HepG2 (cell line): Measurements from ENCODE around the gene PPM1H. TPM values are rescaled to one million over a fixed set of nuclear protein-coding genes. Genes with fewer than 3 reads are reported as not detected.

Experiments
- ATAC-seq: fragments of 200-7000 bp; cut with Tn5 transposase; 3 replicates; pipeline ENCODE4 v1.9.1; 2020; ENCODE audit warnings: mild to moderate bottlenecking, moderate library complexity
- BruUV-seq: library from RNA; stranded (reverse); fragments of 400-500 nt; replicated peaks from 2 replicates; lab custom pipeline; 2021; lab: Mats Ljungman, UMichigan
- CTCF ChIA-PET: fragments of 300-600 bp; formaldehyde crosslinking; extraction: SDS; loops from one replicate; lab custom pipeline; 2021; ENCODE audit warnings: low total read pairs, inconsistent platforms, low intra/inter-chr PET ratio; lab: Yijun Ruan, JAX
- POLR2A ChIA-PET: fragments of 350-600 bp; sonication (Branson Sonifier 250); formaldehyde crosslinking; loops from one replicate; lab custom pipeline; 2020; ENCODE audit warnings: antibody characterized with exemption, inconsistent platforms; lab: Yijun Ruan, JAX
- DNase-seq: peaks from one replicate; pipeline ENCODE4 v3.0.0-alpha.2; 2015; ENCODE audit warnings: low spot score
- FAIRE-seq: peaks from 3 replicates; lab custom pipeline; 2011; peaks lifted over from hg19 to GRCh38; lab: Jason Lieb, UNC
- H2AFZ ChIP-seq: one replicate; pipeline ENCODE4 v1.6.1; 2011; ENCODE audit warnings: low read length, inconsistent platforms
- H3K27ac ChIP-seq: fragments of 300-600 bp; 3 replicates; pipeline ENCODE4 v1.8.0; 2011; ENCODE audit warnings: mixed run types, mild to moderate bottlenecking, mixed read lengths, low read length, inconsistent platforms; ENCODE audit not compliant: insufficient read depth; ENCODE audit errors: extremely low read length
- H3K27me3 ChIP-seq, 2 experiments: fragments of 200-600 bp in 1 of 2; 2 replicates in 1 of 2; 3 replicates in 1 of 2; pipeline versions ENCODE4 v1.6.0 to v1.8.0; 2011; ENCODE audit warnings: low read length in 2 of 2, mild to moderate bottlenecking in 2 of 2, moderate library complexity in 2 of 2, inconsistent platforms in 1 of 2; ENCODE audit not compliant: insufficient read depth in 2 of 2, control insufficient read depth in 1 of 2
- H3K36me3 ChIP-seq, 2 experiments: fragments of 200-600 bp in 1 of 2; replicated peaks in 1 of 2; 2 replicates in 1 of 2; 3 replicates in 1 of 2; pipeline versions ENCODE4 v1.5.1 to v1.8.0; 2011; ENCODE audit warnings: low read length in 2 of 2, inconsistent platforms in 1 of 2; ENCODE audit not compliant: insufficient read depth in 2 of 2, control insufficient read depth in 1 of 2
- H3K4me1 ChIP-seq: 2 replicates; pipeline ENCODE4 v1.5.1; 2012; ENCODE audit warnings: low read length, inconsistent platforms; ENCODE audit not compliant: insufficient read depth
- H3K4me2 ChIP-seq: 2 replicates; pipeline ENCODE4 v1.6.0; 2011; ENCODE audit warnings: low read depth, low read length, inconsistent platforms
- H3K4me3 ChIP-seq, 3 experiments: fragments of 200-600 bp in 1 of 3; sonication (generic), shearing (Covaris generic) in 1 of 3; replicated peaks in 1 of 3; 2 replicates each; pipeline ENCODE4 v1.5.1; 2011 to 2016; ENCODE audit warnings: low read length in 3 of 3, inconsistent platforms in 2 of 3, low read depth in 2 of 3, mild to moderate bottlenecking in 2 of 3, control low read depth in 1 of 3, mixed read lengths in 1 of 3; ENCODE audit not compliant: insufficient read depth in 1 of 3
- H3K79me2 ChIP-seq: one replicate; pipeline ENCODE4 v1.6.1; 2011; ENCODE audit warnings: low read length, inconsistent platforms; ENCODE audit not compliant: insufficient read depth
- H3K9ac ChIP-seq: 2 replicates; pipeline ENCODE4 v1.6.0; 2011; ENCODE audit warnings: mild to moderate bottlenecking, low read depth, low read length, inconsistent platforms; ENCODE audit not compliant: insufficient read depth
- H3K9me3 ChIP-seq: 2 replicates; pipeline ENCODE4 v1.5.1; 2012; ENCODE audit warnings: mild to moderate bottlenecking, low read length
- H4K20me1 ChIP-seq: 2 replicates; pipeline ENCODE4 v1.6.0; 2011; ENCODE audit warnings: inconsistent platforms, mild to moderate bottlenecking, low read length, moderate library complexity; ENCODE audit not compliant: insufficient read depth
- HHEX ChIP-seq: IDR thresholded peaks from 2 replicates; pipeline ENCODE4 v1.6.1; 2016; ENCODE audit warnings: control low read depth
- HNF4G ChIP-seq, 2 experiments: sonication (generic) in 1 of 2; formaldehyde crosslinking in 1 of 2; IDR thresholded peaks; 2 replicates each; pipeline versions ENCODE4 v1.4.0 to v1.6.1; 2011 to 2020; ENCODE audit warnings: borderline replicate concordance in 2 of 2, low read depth in 2 of 2, mild to moderate bottlenecking in 2 of 2, low read length in 1 of 2, missing genetic modification reagents in 1 of 2, moderate library complexity in 1 of 2
- HNRNPUL1 ChIP-seq: fragments of 200-400 bp; formaldehyde crosslinking; IDR thresholded peaks from 2 replicates; pipeline ENCODE4 v1.6.1; 2017; ENCODE audit warnings: low read depth, mild to moderate bottlenecking, low read length, moderate library complexity
- NFKBIZ ChIP-seq: IDR thresholded peaks from 2 replicates; pipeline ENCODE4 v1.6.1; 2018; ENCODE audit warnings: missing genetic modification reagents, missing compliant biosample characterization
- POLR2G ChIP-seq: fragments of 200-400 bp; formaldehyde crosslinking; IDR thresholded peaks from 2 replicates; pipeline ENCODE4 v1.6.1; 2018; ENCODE audit warnings: mild to moderate bottlenecking, low read depth, low read length, moderate library complexity
- SMC3 ChIP-seq: IDR thresholded peaks from 2 replicates; pipeline ENCODE4 v1.6.1; 2011; ENCODE audit warnings: low read length, improper control_type of control experiment
- SNRNP70 ChIP-seq: fragments of 200-400 bp; formaldehyde crosslinking; IDR thresholded peaks from 2 replicates; pipeline ENCODE4 v1.6.1; 2017; ENCODE audit warnings: mild to moderate bottlenecking, low read depth, low read length, moderate library complexity
- TBX3 ChIP-seq: fragments of 450-650 bp; IDR thresholded peaks from 2 replicates; pipeline ENCODE4 v1.6.1; 2017; ENCODE audit warnings: antibody characterized with exemption, mild to moderate bottlenecking, inconsistent platforms, borderline replicate concordance
- TEAD3 ChIP-seq: optimal IDR thresholded peaks from 2 replicates; pipeline ENCODE3; 2016; ENCODE audit warnings: borderline replicate concordance
- ZBTB21 ChIP-seq: sonication (generic); formaldehyde crosslinking; IDR thresholded peaks from 2 replicates; pipeline ENCODE4 v1.4.0; 2020; ENCODE audit warnings: missing genetic modification reagents
- ZBTB7B ChIP-seq: sonication (generic); formaldehyde crosslinking; IDR thresholded peaks from 2 replicates; pipeline ENCODE4 v1.4.0; 2020; ENCODE audit warnings: missing genetic modification reagents
- ZNF101 ChIP-seq: sonication (generic); formaldehyde crosslinking; IDR thresholded peaks from 2 replicates; pipeline ENCODE4 v1.4.0; 2020; ENCODE audit warnings: mild to moderate bottlenecking, low read depth, missing genetic modification reagents, borderline replicate concordance
- ZNF121 ChIP-seq: sonication (generic); formaldehyde crosslinking; IDR thresholded peaks from 2 replicates; pipeline ENCODE4 v1.5.0; 2020; ENCODE audit warnings: mild to moderate bottlenecking, missing genetic modification reagents
- ZNF230 ChIP-seq: sonication (generic); formaldehyde crosslinking; IDR thresholded peaks from 2 replicates; pipeline ENCODE4 v1.4.0; 2020; ENCODE audit warnings: mild to moderate bottlenecking, missing genetic modification reagents
- ZNF329 ChIP-seq: sonication (generic); formaldehyde crosslinking; IDR thresholded peaks from 2 replicates; pipeline ENCODE4 v1.9.0; 2021; ENCODE audit warnings: low read depth, mild to moderate bottlenecking, missing genetic modification reagents
- ZNF432 ChIP-seq: sonication (generic); formaldehyde crosslinking; IDR thresholded peaks from 2 replicates; pipeline ENCODE4 v1.5.0; 2020; ENCODE audit warnings: missing genetic modification reagents, mild to moderate bottlenecking, borderline replicate concordance
- ZNF501 ChIP-seq: sonication (generic); formaldehyde crosslinking; IDR thresholded peaks from 2 replicates; pipeline ENCODE4 v1.5.1; 2020; ENCODE audit warnings: mild to moderate bottlenecking, moderate library complexity, missing genetic modification reagents
- ZNF589 ChIP-seq: sonication (generic); formaldehyde crosslinking; conservative IDR thresholded peaks from 2 replicates; pipeline ENCODE4 v1.8.0; 2022; ENCODE audit warnings: mild to moderate bottlenecking, moderate library complexity, missing genetic modification reagents
- WGBS: methylation state at CpG from one replicate; pipeline ENCODE4 v1.1.6; 2017; ENCODE audit warnings: low lambda C conversion rate; 5-methylcytosine and 5-hydroxymethylcytosine counted together
- in situ Hi-C: cut with HindIII; loops from 2 replicates; pipeline ENCODE4 v1.10.0; 2017; ENCODE audit warnings: low pct_unique_long_range_greater_than_20kb; ENCODE audit not compliant: extremely low pct_ligation_motif_present
- intact Hi-C: fragments of 100-400 bp; cut with micrococcal nuclease; formaldehyde crosslinking; loops from one replicate; pipeline ENCODE4 v1.10.0; 2022; ENCODE audit not compliant: unreplicated experiment
- polyA plus RNA-seq, 8 experiments: library from polyadenylated mRNA; depleted of rRNA in 3 of 8; stranded (reverse) in 7 of 8; unstranded in 1 of 8; fragments of >200 nt; fragmentation: Illumina TruSeq in 4 of 8; extraction: Trizol in 4 of 8; gene quantifications; 2 replicates each; pipeline versions ENCODE4 v1.2.1 to v1.2.3, GENCODE V29; 2011 to 2016; ENCODE audit warnings: low read depth in 4 of 8, missing spikeins in 1 of 8, mixed read lengths in 1 of 8; ENCODE audit not compliant: insufficient read depth in 1 of 8
- total RNA-seq, 5 experiments: library from RNA; depleted of rRNA; stranded (reverse); fragments of >200 nt; fragmentation: Illumina TruSeq; extraction: Trizol; gene quantifications; 2 replicates each; pipeline ENCODE4 v1.2.3, GENCODE V29; 2016; ENCODE audit warnings: low read depth in 1 of 5
- TF ChIP-seq, protein P1 (sequence below): sonication (generic); formaldehyde crosslinking; IDR thresholded peaks from 2 replicates; pipeline ENCODE4 v1.5.1; 2020; ENCODE audit warnings: missing genetic modification reagents, mild to moderate bottlenecking, borderline replicate concordance
- TF ChIP-seq, protein P2 (sequence below): IDR thresholded peaks from 2 replicates; pipeline ENCODE4 v1.6.1; 2016; ENCODE audit warnings: low read depth, missing genetic modification reagents, missing compliant biosample characterization

Gene PPM1H
- total and polyA plus RNA-seq, 2 of the 13 experiments (the other 11 are each of a cell fraction or from before 2014, with no cell fraction given), result 29.1 to 38.1 TPM

DNA sequence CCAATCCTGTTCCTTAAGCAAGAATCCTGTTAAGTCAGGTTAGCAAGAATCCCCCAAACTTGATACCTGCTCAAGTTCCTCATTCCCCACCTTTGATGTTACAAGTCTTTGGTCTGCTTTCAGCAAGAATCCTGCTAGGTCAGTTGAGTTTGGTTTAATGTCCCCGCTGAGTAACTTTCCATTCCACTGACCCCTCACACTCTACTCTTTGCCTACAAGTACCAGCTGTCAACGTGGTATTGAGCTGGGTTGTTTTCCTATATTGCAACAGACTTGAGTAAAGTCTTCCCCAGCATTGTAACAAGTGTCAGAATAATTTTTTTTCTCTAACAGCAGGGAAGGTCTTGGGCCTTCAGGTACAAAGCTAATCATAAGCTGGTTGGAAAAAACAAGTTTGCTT, 6.3 kb downstream of the PPM1H start (continued):
- TF ChIP-seq ZNF121 (CRISPR knock-in tag), result no peak
- no peak for TF ChIP-seq ZNF432 (CRISPR knock-in tag)
- TF ChIP-seq, protein P1, sequence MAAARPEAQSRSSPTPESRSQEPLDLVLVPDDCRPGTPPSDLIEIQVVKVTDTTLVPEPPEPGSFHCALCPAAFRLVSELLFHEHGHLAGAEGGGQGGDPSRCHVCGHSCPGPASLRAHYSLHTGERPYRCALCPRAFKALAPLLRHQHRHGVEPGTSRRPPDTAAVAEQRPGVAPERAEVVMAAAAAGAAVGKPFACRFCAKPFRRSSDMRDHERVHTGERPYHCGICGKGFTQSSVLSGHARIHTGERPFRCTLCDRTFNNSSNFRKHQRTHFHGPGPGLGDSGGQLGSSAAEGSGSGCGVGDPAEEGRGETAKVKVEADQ (CRISPR knock-in tag), result no peak
- no peak for TF ChIP-seq ZBTB21
- TF ChIP-seq NFKBIZ (CRISPR knock-in tag), result no peak
- peak; percentile 29; the same call in 1 of the 2 replicates for TF ChIP-seq HNF4G (IDR thresholded peaks at IDR 0.05; ENCODE audit: borderline replicate concordance, low read depth, low read length)
- TF ChIP-seq HNF4G (CRISPR knock-in tag; IDR thresholded peaks at IDR 0.05; ENCODE audit: borderline replicate concordance, low read depth), result no peak
- TF ChIP-seq SNRNP70, result no peak
- TF ChIP-seq ZNF230 (CRISPR knock-in tag), result no peak
- TF ChIP-seq ZNF501 (CRISPR knock-in tag), result no peak
- TF ChIP-seq ZNF329 (CRISPR knock-in tag), result no peak
- no peak for TF ChIP-seq POLR2G
- no peak for TF ChIP-seq ZNF589 (CRISPR knock-in tag)
- TF ChIP-seq SMC3, result no peak
- TF ChIP-seq ZNF101, result no peak
- peak; percentile 42 for TF ChIP-seq TEAD3 (CRISPR knock-in tag)

DNA sequence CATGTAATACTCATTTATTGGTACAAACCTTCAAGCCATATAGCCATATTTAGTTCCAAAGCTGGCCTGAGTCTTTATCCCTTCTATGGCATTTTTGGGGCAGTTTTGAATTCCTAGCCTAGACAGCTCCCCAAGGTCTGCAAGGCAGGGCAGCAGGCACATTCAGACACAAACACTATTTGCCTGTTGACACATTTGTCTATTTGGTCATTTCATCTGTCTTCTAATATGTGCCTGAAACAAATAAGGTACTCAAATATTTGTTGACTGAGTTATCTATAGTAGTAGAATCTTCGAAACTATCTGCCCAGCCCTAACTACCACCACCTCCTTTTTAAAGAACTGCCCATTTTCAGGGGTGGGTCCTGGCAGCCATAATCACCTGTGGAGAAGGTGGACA, 9.3 kb downstream of the PPM1H start:
- in situ Hi-C loops (no loop called here), intact Hi-C loops (no loop called here)
- peaks cover 0 to 10% of the 10 kb centered on the region in 2 experiments; a peak in 3 of 5 replicates for H3K36me3 ChIP-seq
- ATAC-seq, result peak; percentile 57; the same call in 2 of the 3 replicates
- CTCF ChIA-PET, result no interaction called here
- no peak overlapping the region for H3K9ac ChIP-seq
- no peak overlapping the region for H3K4me3 ChIP-seq
- DNase-seq, result no peak
- no peaks in the 10 kb centered on the region for H3K9me3 ChIP-seq
- no peak for FAIRE-seq
- WGBS, result 80% methylated on average over 1 of the region's 1 CpG
- peaks cover 27% of the 10 kb centered on the region for H4K20me1 ChIP-seq
- no peak overlapping the region for H3K27ac ChIP-seq
- no peak overlapping the region for H2AFZ ChIP-seq
- no TSS peak for BruUV-seq
- no peaks in the 10 kb centered on the region for H3K27me3 ChIP-seq
- peaks cover 56% of the 10 kb centered on the region for H3K4me1 ChIP-seq
- peaks cover 92% of the 10 kb centered on the region for H3K79me2 ChIP-seq
- H3K4me2 ChIP-seq, result no peak overlapping the region
- POLR2A ChIA-PET, result no interaction called here
- no peak for TF ChIP-seq ZBTB7B (CRISPR knock-in tag)
- 0 out of 2 replicates have a peak, but pooled peaks have one; percentile 55 for TF ChIP-seq HHEX (CRISPR knock-in tag)
- peak; percentile 76; the same call in 1 of the 2 replicates for TF ChIP-seq TBX3
- no peak for TF ChIP-seq HNRNPUL1
- TF ChIP-seq, protein P2, sequence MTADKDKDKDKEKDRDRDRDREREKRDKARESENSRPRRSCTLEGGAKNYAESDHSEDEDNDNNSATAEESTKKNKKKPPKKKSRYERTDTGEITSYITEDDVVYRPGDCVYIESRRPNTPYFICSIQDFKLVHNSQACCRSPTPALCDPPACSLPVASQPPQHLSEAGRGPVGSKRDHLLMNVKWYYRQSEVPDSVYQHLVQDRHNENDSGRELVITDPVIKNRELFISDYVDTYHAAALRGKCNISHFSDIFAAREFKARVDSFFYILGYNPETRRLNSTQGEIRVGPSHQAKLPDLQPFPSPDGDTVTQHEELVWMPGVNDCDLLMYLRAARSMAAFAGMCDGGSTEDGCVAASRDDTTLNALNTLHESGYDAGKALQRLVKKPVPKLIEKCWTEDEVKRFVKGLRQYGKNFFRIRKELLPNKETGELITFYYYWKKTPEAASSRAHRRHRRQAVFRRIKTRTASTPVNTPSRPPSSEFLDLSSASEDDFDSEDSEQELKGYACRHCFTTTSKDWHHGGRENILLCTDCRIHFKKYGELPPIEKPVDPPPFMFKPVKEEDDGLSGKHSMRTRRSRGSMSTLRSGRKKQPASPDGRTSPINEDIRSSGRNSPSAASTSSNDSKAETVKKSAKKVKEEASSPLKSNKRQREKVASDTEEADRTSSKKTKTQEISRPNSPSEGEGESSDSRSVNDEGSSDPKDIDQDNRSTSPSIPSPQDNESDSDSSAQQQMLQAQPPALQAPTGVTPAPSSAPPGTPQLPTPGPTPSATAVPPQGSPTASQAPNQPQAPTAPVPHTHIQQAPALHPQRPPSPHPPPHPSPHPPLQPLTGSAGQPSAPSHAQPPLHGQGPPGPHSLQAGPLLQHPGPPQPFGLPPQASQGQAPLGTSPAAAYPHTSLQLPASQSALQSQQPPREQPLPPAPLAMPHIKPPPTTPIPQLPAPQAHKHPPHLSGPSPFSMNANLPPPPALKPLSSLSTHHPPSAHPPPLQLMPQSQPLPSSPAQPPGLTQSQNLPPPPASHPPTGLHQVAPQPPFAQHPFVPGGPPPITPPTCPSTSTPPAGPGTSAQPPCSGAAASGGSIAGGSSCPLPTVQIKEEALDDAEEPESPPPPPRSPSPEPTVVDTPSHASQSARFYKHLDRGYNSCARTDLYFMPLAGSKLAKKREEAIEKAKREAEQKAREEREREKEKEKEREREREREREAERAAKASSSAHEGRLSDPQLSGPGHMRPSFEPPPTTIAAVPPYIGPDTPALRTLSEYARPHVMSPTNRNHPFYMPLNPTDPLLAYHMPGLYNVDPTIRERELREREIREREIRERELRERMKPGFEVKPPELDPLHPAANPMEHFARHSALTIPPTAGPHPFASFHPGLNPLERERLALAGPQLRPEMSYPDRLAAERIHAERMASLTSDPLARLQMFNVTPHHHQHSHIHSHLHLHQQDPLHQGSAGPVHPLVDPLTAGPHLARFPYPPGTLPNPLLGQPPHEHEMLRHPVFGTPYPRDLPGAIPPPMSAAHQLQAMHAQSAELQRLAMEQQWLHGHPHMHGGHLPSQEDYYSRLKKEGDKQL (CRISPR knock-in tag), result peak; percentile 47; the same call in 1 of the 2 replicates
